CD4-positive, alpha-beta T cell treated with Interleukin-15 for 4 hours (primary cell): ENCODE results near the gene C3orf20.

Experiments used
- DNase-seq: peaks from one replicate; pipeline ENCODE4 v3.0.0-alpha.2; 2020; ENCODE audit warnings: low spot score

C3orf20 gene

DNA sequence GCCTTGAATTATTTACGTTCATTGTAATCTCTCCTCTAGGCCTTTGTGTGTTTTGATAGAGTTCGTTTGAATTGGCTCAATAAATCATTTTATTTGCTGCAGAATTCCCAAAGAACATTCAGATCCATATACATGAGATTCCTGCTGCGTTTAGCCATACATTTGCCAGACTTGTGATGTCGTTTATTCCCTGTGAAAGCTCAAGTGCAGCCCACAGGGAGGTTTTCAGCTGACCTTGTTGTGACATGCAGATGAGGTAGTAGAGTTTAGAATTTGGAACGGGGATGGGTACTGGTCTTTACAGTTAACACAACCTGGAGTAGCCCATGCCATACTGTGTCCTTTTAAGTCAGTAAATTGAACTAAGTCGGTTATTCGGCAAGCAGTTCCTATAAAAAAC lies at the start of gene C3orf20:
TSS of gene C3orf20 (plus strand) at position 301 of the 400 bp plus-strand sequence. CDS start 7,573 bp downstream, outside the sequence.
- no peak for DNase-seq

DNA sequence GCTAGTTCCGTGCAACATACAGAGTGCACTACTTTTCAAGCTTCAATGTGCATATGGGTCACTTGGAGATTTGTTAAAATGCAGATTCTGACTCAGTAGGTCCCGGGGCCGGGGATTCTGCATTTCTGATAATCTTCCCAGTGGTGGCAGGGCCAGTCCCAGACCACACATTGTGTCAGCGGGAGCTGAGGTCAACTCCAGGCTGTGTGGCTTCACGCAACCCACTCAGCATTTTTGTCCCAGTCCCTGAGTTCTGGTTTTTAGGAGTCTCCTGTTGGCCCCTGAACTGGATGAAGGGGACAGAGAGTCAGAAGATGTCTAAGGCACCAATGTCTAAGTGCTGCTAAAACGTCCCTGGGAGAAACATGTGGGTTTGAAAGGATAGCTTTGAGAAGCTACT lies 49.5 kb upstream of the C3orf20 start:
- DNase-seq: no peak

DNA sequence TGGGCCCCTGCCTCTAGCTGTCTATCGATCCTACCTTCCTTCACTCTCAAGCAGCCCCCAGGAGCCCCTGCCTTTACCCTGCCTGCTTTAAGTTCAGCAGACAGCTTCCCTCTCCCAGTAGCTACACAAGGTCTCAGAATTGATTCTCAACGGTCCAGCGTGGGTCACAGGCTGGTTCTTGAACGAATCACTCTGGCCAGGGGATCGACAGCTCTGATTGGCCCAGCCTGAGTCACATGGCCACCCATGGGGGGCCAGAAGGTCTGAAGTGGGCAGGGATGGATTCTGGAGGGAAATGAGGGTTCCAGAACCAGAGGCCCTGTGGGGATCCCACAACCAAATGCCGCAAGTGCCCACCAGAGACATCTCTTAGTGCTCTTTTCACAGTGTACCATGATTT lies 47.1 kb upstream of the C3orf20 start:
- no peak for DNase-seq

DNA sequence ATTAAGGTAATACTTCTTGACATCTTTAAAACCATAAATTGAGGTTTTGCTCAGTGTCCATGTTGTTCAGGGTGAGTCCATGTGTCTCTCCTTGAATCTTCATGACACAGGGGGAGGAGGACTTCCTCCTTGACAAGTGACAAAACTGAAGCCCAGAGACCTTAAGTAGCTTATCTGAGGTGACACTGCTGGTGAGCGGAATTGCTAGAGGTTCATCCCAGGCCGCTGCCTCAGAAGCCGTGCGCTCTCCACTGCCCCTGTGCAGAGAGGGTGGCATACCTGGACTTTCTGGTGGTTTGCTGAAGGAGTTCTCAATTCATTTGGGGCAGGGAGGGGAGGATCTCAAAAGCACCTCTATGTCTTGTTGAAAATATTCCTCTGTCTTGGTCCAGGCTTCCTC lies 46.5 kb upstream of the C3orf20 start:
- no peak for DNase-seq

DNA sequence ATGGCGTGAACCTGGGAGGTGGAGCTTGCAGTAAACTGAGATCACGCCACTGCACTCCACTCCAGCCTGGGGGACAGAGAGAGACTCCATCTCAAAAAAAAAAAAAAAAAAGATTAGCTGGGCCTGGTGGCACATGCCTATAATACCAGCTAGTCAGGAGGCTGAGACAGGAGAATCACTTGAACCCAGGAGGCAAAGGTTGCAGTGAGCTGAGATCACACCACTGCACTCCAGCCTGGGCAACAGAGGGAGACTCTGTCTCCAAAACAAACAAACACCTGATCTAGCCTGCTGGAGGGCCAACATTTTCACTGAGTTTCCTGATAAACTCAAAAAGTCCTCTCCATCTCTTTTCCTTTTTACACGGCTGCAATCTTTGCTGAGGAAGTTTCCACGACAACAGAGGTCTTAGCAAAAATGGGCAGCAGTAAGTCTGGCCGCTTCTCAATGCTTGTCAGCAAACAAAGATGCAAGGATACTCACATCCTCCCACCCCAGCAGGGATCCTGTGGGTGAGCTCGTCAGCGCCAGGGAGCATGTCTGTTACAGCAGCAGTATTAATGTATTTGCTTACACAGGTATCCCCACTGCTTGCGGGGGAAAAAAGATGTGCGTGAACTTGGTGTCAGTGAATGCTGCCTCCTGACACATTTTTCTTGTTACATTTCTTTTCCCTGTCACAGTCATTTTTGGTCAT lies 44.4 kb upstream of the C3orf20 start:
- DNase-seq: no peak

DNA sequence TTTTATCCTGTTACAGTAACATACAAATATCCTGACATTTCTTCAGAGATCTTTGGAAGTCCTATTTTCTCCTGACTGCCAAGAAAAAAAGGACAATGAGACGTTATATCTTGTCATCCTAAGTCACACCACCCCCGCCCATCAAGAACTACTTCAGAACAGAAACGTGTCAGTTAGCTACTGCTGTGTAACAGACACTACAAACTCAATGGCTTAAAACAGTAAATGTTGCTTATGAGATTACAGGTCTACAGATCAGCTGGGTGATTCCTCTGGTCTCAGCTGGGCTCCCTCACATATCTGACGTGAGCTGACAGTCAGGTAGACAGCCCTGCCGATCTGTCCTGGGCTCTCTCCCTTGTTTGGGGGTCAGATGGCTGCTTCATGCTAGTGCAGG lies 43.8 kb upstream of the C3orf20 start:
- no peak for DNase-seq

DNA sequence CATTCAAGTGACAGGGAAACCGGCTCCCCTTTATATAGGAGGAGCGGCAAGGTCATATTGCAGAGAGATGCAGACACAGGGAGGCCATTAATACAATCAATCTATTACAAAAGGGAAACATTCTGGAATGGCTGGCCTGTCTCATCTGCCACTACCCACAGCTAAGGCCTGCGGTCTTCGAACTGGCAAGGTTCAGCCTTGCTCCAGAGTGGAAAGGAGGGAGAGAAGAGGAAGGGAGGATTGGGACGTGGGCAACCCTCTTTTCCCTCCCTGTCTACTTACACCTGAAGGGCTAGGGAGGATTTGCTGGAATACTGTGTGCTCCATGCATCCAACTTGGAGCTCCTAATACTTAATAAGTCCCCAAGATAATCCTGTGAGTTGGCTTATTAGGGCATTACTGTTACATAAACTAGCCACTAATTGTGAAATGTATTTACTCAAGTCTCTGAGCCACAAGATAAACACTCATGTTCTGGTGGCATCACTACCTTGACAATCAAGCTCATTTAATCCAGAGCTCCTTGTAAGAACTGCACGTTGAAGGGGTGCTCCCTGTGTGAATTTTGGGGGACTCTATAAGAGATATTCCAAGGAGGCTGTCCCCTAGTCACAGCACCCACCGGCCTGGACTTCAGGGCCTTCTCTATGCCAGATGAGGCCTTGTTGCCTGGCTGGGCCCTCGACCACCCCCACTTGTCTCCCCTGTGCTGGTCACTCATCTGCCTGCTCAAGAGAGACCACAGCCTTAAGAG lies 43.1 kb upstream of the C3orf20 start:
- DNase-seq: no peak

DNA sequence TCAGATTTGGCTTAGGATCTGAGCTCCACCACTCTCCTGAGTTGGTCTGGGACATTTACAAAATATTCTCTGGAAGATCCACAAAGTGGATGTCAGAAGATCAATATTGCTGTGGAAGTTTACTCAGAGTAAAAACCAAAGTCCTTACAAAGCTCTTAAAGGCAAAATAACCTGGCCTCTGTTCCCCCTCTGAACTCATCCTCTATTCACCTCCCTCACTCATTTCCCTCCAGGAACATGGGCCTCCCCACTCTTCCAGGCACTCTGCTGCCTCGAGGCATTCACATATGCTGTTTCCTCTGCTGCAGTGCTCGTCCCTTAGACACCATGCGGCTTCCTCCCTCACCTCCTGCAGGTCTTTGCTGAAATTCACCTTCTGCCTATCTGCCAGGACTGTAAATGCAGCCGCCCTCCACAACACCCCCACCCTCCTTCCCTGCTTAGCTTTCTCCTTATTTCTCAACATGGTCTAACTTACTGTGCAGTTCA lies 42.5 kb upstream of the C3orf20 start:
- no peak for DNase-seq

DNA sequence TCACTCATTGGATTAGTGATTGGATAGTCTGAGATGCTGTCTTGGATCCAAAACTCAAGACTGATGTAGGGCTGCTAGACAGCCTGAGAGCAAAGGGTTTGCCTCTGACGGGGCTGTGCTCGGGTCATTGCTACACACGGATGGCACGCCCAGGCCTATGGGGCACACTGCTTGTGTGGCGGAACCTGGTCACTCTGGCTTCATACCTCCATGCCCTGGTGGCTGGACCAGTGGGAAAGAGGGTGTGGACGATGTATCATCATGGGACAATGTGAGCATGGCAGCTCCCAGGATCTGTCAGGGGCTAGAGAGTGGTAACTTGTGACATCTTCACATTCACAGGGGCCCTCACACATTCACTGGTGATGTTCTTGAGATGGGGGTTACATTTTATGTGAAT lies 41.5 kb upstream of the C3orf20 start:
- DNase-seq: no peak

DNA sequence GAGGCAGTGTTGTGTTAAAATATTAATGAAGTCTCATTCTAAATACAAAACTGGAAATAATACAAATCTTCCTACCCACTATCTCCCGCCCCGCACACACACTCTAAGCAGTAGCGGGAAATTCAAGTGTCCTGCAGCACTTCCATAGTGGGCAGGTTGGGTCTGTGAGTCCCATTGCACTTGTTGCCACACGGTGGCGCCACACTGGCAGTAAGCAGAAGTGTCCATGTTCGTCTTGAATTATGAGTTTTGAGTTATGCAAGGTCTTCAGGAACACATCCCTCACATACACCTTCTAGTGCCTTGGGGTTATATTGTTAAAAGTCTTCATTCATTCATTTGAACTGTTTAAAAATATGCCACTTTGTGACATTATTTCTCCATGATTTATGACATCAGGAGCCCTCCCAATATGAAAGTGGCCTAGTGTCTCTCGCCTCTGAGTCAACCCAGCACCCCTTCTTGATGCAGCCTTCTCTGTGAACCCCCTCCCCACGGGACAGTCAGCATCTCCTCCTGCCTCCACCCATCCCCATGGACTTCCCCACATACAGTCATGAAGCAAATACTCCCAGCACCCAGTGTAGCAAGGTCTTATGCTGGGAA lies 41.0 kb upstream of the C3orf20 start:
- peak; percentile 58 for DNase-seq

DNA sequence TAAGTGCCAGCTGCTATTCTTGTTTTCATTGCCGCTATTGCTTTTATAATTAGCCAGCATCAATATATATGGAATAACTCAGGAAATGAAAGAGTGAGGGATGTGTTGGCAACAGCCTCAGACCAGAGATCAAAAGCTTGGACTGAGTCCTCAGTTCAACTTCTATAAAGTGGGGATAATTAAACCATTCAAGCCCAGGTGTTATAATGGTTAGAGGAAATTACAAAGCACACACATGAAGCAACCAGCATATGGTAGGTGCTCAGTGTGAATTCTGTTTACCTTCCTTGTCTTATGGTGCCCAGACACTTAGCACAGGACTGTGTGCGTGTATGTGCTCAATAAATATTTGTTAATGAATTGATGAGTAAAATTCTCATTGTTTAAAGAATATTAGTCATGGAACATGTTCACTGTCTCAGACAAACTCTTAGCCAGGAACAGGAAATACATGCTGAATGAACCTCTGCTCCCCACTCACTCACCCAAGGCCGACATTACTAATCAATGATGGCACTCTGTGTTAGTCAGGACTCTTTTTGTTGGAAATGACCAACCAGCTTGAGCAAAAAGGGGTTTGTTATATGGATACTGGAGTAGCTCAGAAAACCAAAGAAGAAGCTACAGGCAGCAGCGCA lies 40.1 kb upstream of the C3orf20 start:
- no peak for DNase-seq

DNA sequence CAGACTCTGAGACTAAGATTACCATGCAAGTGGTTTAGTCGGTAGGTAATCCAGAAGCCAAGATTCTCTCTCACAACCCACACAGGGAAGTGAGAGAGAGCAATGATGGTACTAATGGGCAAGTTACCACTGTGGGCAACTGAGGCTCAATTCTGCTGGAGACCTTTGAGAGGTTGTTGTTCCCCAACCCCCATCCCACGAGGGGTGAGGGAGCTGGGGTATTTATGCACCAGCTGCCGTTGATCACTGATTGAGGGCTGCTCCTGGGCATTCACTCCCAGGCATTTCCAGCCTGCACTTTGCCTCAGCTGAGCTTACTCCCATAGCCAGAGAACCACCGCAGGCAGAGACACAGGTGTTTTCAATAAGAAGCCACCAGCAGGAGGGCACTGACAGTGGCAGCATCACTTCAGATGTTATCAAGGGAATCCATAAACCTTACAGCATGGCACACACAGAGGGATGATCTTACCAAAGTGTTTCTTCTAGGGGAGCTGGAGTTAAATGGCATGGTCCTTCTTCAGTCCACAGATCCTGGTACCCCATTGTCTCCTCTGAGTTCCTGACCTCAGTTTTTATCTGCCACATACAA lies 38.3 kb upstream of the C3orf20 start:
- no peak for DNase-seq

DNA sequence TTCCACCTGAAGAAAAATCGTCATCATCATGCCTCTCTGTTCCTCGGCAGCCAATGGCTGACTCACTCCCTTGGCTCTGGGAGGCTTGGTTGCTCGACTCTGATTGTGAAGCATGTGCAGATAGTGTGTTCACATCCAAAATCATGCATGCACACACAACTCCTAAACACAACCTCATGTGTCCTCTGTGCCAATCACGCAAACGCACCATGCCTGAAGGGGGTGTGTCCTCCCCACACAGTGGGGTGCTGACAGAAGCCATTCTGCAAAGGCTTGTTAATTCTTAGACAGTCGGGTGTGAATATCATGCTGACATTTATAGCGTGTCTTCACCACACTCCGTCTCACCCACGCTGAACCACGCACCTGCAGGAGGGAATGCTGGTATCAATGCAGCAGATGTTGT lies 34.8 kb upstream of the C3orf20 start:
- no peak for DNase-seq

DNA sequence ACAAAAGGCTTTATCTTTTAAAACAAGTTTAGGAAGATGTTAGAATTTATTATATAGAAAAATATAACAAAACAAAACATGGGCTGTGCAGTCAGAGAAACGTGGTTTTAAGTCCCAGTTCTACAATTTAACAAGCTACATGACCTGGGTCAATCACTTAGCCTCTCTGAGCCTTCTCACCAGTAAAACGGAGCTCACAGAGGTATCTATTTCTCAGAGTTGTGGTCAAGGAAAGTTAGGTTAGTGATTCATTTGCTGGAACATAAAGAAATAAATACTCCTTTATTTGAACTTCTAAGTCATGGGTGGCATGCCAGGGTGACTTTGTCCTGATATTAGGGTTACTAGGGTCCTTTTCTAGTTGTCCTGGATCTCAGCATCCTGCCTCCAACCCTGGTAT lies 34.2 kb upstream of the C3orf20 start:
- DNase-seq: no peak

DNA sequence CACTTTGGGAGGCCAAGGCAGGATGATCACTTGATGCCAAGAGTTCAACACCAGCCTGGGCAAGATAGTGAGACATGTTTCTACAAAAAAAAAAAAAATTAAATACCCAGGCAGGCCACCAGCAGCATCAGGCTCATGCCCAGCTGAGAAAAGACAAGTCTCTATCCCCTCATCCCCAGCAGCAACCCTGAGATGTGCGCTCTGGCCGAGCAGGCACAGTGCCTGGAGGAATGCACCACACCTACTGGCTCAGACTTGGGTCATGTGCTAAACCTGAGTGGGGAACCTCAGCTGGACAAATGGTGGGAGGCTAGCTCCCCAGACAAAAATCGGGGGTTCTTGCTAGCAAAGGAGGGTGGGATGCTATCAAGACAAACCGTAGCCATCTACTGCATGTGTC lies 33.6 kb upstream of the C3orf20 start:
- no peak for DNase-seq

DNA sequence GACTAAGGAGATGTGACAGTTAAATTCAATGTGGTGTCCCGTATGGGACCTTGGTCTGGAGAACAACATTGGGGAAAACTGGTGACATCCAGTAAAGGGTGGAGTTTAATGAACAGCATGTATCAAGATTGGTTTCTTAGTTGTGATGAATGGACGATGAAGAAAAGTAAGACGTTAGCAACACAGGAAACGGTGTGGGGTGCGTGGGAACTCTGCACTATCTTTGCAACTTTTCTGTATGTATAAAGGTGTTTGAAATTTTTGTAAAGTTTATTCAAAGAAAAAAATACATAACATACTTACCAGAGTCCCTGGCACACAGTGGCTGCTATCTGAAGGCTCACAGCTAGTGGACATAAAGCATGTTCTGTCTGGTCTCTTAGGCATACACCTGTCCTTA lies 29.5 kb upstream of the C3orf20 start:
- no peak for DNase-seq

DNA sequence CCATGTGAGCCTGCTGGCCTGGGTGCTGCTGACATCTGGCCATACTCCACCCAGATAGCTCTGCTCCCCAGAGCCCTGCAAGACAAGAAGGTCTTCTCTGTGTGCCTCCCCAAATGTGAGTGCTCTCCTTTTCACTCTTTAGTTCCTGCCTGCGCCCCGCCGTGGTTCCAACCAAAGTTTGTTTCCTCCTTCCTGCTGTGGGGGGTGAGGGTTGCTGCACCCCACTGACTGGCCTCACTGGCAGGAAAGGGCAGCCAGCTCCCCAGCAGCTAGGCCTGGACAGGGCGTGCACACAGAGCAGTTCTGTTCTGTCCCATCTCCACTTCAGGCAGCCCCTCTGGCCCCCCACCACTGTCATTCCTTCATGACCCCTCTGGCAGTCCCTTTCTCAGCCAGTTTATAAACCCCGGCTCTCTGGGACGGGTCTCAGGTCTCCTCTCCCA lies 28.8 kb upstream of the C3orf20 start:
- DNase-seq: no peak

DNA sequence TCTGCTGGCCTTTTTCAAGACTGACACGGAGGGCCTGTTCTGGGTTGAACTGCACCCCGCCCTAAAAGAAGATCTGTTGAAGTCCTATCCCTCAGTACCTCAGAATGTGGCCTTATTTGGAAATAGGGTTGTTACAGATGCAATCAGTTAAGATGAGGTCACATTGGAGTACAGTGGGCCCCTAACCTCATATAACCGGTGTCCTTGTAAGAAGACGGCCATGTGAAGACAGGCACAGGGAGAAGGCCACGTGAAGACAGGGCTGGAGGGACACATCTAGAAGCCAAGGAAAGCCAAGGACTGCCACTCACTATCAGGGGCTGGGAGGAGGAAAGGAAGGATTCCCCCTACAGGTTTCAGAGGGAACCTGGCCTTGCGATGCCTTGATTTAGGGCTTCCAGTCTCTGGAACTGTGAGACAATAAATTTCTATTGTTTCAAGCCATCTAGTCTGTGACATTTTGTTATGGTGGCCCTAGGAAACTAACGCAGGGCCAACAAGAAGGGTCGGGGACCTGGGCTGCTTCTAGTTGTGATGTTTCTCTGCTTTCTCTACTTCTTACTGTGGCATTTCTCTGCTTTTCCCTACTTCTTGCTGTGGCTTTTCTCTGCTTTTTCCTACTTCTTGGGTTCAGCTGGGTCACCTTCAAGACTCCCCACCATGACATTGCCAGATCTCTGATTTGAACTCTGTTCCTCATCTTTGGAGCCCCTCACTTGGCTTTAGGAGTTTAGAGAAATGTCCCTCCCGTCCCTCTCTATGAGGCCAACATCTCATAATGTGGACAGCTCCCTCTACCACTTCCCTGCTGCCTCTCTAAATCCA lies 28.1 kb upstream of the C3orf20 start:
- DNase-seq: no peak

DNA sequence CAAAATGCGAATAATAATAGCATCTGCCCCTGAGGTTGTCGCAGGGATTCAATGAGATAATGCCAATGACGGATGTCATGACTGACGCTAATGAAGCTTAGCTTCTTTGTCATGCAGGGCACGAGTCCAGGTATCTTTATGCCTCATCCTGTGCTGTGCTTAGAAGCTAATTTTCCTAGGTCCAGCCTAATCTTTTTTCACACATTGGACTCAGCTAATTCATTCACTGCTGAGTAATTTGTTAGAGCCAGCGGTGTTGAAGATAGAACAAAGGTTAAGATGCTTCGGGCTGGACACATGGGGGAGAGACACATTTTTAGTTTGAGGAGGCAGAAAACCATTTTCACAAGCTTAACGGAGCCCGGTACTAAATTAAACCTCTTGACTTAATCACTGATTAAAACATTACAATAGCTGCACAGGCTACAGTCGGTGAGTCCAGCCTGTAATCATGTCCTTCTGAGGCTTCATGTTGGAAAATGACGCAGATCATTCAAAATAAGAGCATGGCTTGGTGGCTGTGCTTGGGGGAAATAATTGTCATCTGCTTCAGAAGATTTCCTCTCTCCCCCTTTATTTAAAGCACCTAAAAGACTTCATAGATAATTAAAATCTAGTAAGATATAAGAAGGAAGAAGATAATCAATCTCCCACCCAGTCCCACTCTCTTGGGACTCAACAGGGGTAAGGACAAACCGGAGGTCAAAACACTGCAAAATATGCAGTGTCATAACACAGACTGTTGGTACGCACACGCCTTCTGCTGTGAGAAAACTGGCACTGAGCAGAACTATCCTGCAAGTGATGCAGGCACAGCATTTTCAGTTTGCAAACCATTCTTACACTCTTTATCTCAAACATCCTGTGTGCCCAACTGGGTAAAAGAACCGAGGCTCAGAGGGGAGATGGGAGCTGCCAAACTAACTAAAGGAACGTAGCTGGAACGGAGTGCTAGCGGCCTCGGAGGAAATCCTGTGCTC lies 26.7 kb upstream of the C3orf20 start:
- DNase-seq: no peak

DNA sequence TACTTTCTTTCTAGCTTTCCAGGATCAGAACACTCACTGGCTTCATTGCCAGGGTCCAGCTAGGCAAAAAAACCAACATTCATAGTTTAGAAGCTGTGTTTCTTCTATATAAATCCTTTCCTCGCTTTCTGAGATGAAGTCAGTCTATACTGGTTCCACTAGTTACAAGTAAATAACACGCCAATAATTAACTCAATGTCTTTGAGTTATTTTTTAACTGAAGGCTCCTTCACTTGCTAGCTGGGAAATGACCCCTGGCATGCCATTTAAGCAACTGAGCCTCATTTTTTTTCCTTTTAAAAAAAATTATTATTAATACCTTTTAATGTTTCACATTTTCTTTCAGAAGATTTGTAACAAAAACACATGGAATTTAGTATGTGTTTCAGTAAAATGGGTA lies 25.5 kb upstream of the C3orf20 start:
- no peak for DNase-seq
